ENCODE measurements around the gene VWC2L. TPM values are rescaled to one million over a fixed set of nuclear protein-coding genes. Genes with fewer than 3 reads are reported as not detected.

VWC2L gene
- total and polyA plus RNA-seq, 2 experiments from 2014 or later: not detected

- Histone ChIP-seq H3K36me3 (ENCODE audit: insufficient read depth) (no peaks in the 10 kb centered on the region), H3K79me2 (replicated peaks; ENCODE audit: insufficient read depth) (no peaks in the 10 kb centered on the region), H3K27ac (ENCODE audit: low read depth) (no peak overlapping the region), H4K20me1 (replicated peaks; ENCODE audit: insufficient read depth) (no peaks in the 10 kb centered on the region), H3K9me2 (ENCODE audit: insufficient read depth) (no peaks in the 10 kb centered on the region), H3K4me3 (no peak overlapping the region), H3K4me2 (no peak overlapping the region), H3F3A (replicated peaks; ENCODE audit: low read depth) (no peaks in the 10 kb centered on the region), H3K4me1 (ENCODE audit: insufficient read depth) (no peaks in the 10 kb centered on the region), H3K27me3 (ENCODE audit: insufficient read depth) (no peaks in the 10 kb centered on the region), H2AFZ (no peak overlapping the region)
- no peak for TF ChIP-seq REST (IDR thresholded peaks at IDR 0.05; ENCODE audit: unreplicated experiment)
- Mint-ChIP-seq H3K27me3 (ENCODE audit: insufficient read depth, low read depth, poor library complexity) (peaks cover 2% of the 10 kb centered on the region), H3K36me3 (ENCODE audit: low read depth) (no peaks in the 10 kb centered on the region), H3K27ac (no peak overlapping the region), H3K9me3 (no peaks in the 10 kb centered on the region), H3K4me3 (no peak overlapping the region), H3K4me1 (peaks cover 6% of the 10 kb centered on the region; the same call in 2 of the 3 replicates)
- no peak for DNase-seq (ENCODE audit: low spot score)
- ATAC-seq: no peak
Measured at GRCh38 chr2:214484239-214484638, 73.4 kb downstream of the VWC2L start.

- Mint-ChIP-seq H3K27ac (no peak overlapping the region), H3K36me3 (ENCODE audit: low read depth) (no peaks in the 10 kb centered on the region), H3K9me3 (no peaks in the 10 kb centered on the region), H3K27me3 (ENCODE audit: insufficient read depth, low read depth, poor library complexity) (peaks cover 4% of the 10 kb centered on the region), H3K4me1 (peaks cover 6% of the 10 kb centered on the region; the same call in 2 of the 3 replicates), H3K4me3 (no peak overlapping the region)
- H3K27ac ChIP-seq (ENCODE audit: low read depth): no peak overlapping the region
- H3F3A ChIP-seq (replicated peaks; ENCODE audit: low read depth): no peaks in the 10 kb centered on the region
- H3K36me3 ChIP-seq (ENCODE audit: insufficient read depth): no peaks in the 10 kb centered on the region
- no peaks in the 10 kb centered on the region for H3K9me2 ChIP-seq (ENCODE audit: insufficient read depth)
- H3K79me2 ChIP-seq (replicated peaks; ENCODE audit: insufficient read depth): no peaks in the 10 kb centered on the region
- H3K4me3 ChIP-seq: no peak overlapping the region
- H3K4me2 ChIP-seq: no peak overlapping the region
- H3K27me3 ChIP-seq (ENCODE audit: insufficient read depth): no peaks in the 10 kb centered on the region
- no peak for DNase-seq (ENCODE audit: low spot score)
- H3K4me1 ChIP-seq (ENCODE audit: insufficient read depth): no peaks in the 10 kb centered on the region
- no peak overlapping the region for H2AFZ ChIP-seq
- no peak for ATAC-seq
- H4K20me1 ChIP-seq (replicated peaks; ENCODE audit: insufficient read depth): no peaks in the 10 kb centered on the region
- TF ChIP-seq STAT1 (IDR thresholded peaks at IDR 0.05; ENCODE audit: unreplicated experiment): no peak
- TF ChIP-seq CTCF (conservative IDR thresholded peaks at IDR 0.05; ENCODE audit: low read depth in 2 of 2): no peak
- no peak for TF ChIP-seq JUNB (IDR thresholded peaks at IDR 0.05; ENCODE audit: unreplicated experiment)
- TF ChIP-seq ZNF331 (CRISPR knock-in tag; IDR thresholded peaks at IDR 0.05; ENCODE audit: low read depth): no peak
- TF ChIP-seq CREB1 (CRISPR knock-in tag; IDR thresholded peaks at IDR 0.05; ENCODE audit: low read depth): no peak
- no peak for TF ChIP-seq EZH2phosphoT487 (IDR thresholded peaks at IDR 0.05; ENCODE audit: unreplicated experiment)
- no peak for TF ChIP-seq POLR2AphosphoS5 (IDR thresholded peaks at IDR 0.05; ENCODE audit: low read depth)
- no peak for TF ChIP-seq EZH2 (IDR thresholded peaks at IDR 0.05; ENCODE audit: low read depth, unreplicated experiment)
- no peak for TF ChIP-seq NANOG (IDR thresholded peaks at IDR 0.05; ENCODE audit: borderline replicate concordance)
- TF ChIP-seq ZNF114 (CRISPR knock-in tag; IDR thresholded peaks at IDR 0.05): no peak
- no peak for TF ChIP-seq ETS1 (IDR thresholded peaks at IDR 0.05)
Measured at GRCh38 chr2:214484701-214485100, 73.8 kb downstream of the VWC2L start.

All from GM23338 (cell line).